HepG2 (cell line): Measurements from ENCODE around the gene CYSTM1. TPM values are rescaled to one million over a fixed set of nuclear protein-coding genes. Genes with fewer than 3 reads are reported as not detected.
A peak's percentile ranks its signal among the peaks of the same experiment; 100 is the strongest.

Experiments
- ATAC-seq: fragments of 200-7000 bp; cut with Tn5 transposase; 3 replicates; pipeline ENCODE4 v1.9.1; 2020; ENCODE audit warnings: mild to moderate bottlenecking, moderate library complexity
- BruUV-seq: library from RNA; stranded (reverse); fragments of 400-500 nt; replicated peaks from 2 replicates; lab custom pipeline; 2021; lab: Mats Ljungman, UMichigan
- CTCF ChIA-PET: fragments of 300-600 bp; formaldehyde crosslinking; extraction: SDS; loops from one replicate; lab custom pipeline; 2021; ENCODE audit warnings: low total read pairs, inconsistent platforms, low intra/inter-chr PET ratio; lab: Yijun Ruan, JAX
- POLR2A ChIA-PET: fragments of 350-600 bp; sonication (Branson Sonifier 250); formaldehyde crosslinking; loops from one replicate; lab custom pipeline; 2020; ENCODE audit warnings: antibody characterized with exemption, inconsistent platforms; lab: Yijun Ruan, JAX
- DNase-seq: peaks from one replicate; pipeline ENCODE4 v3.0.0-alpha.2; 2015; ENCODE audit warnings: low spot score
- FAIRE-seq: peaks from 3 replicates; lab custom pipeline; 2011; peaks lifted over from hg19 to GRCh38; lab: Jason Lieb, UNC
- H2AFZ ChIP-seq: one replicate; pipeline ENCODE4 v1.6.1; 2011; ENCODE audit warnings: low read length, inconsistent platforms
- H3K27ac ChIP-seq: fragments of 300-600 bp; 3 replicates; pipeline ENCODE4 v1.8.0; 2011; ENCODE audit warnings: mixed run types, mild to moderate bottlenecking, mixed read lengths, low read length, inconsistent platforms; ENCODE audit not compliant: insufficient read depth; ENCODE audit errors: extremely low read length
- H3K27me3 ChIP-seq, 2 experiments: fragments of 200-600 bp in 1 of 2; 2 replicates in 1 of 2; 3 replicates in 1 of 2; pipeline versions ENCODE4 v1.6.0 to v1.8.0; 2011; ENCODE audit warnings: low read length in 2 of 2, mild to moderate bottlenecking in 2 of 2, moderate library complexity in 2 of 2, inconsistent platforms in 1 of 2; ENCODE audit not compliant: insufficient read depth in 2 of 2, control insufficient read depth in 1 of 2
- H3K36me3 ChIP-seq, 2 experiments: fragments of 200-600 bp in 1 of 2; replicated peaks in 1 of 2; 2 replicates in 1 of 2; 3 replicates in 1 of 2; pipeline versions ENCODE4 v1.5.1 to v1.8.0; 2011; ENCODE audit warnings: low read length in 2 of 2, inconsistent platforms in 1 of 2; ENCODE audit not compliant: insufficient read depth in 2 of 2, control insufficient read depth in 1 of 2
- H3K4me1 ChIP-seq: 2 replicates; pipeline ENCODE4 v1.5.1; 2012; ENCODE audit warnings: low read length, inconsistent platforms; ENCODE audit not compliant: insufficient read depth
- H3K4me2 ChIP-seq: 2 replicates; pipeline ENCODE4 v1.6.0; 2011; ENCODE audit warnings: low read depth, low read length, inconsistent platforms
- H3K4me3 ChIP-seq, 3 experiments: fragments of 200-600 bp in 1 of 3; sonication (generic), shearing (Covaris generic) in 1 of 3; replicated peaks in 1 of 3; 2 replicates each; pipeline ENCODE4 v1.5.1; 2011 to 2016; ENCODE audit warnings: low read length in 3 of 3, inconsistent platforms in 2 of 3, low read depth in 2 of 3, mild to moderate bottlenecking in 2 of 3, control low read depth in 1 of 3, mixed read lengths in 1 of 3; ENCODE audit not compliant: insufficient read depth in 1 of 3
- H3K79me2 ChIP-seq: one replicate; pipeline ENCODE4 v1.6.1; 2011; ENCODE audit warnings: low read length, inconsistent platforms; ENCODE audit not compliant: insufficient read depth
- H3K9ac ChIP-seq: 2 replicates; pipeline ENCODE4 v1.6.0; 2011; ENCODE audit warnings: mild to moderate bottlenecking, low read depth, low read length, inconsistent platforms; ENCODE audit not compliant: insufficient read depth
- H3K9me3 ChIP-seq: 2 replicates; pipeline ENCODE4 v1.5.1; 2012; ENCODE audit warnings: mild to moderate bottlenecking, low read length
- H4K20me1 ChIP-seq: 2 replicates; pipeline ENCODE4 v1.6.0; 2011; ENCODE audit warnings: inconsistent platforms, mild to moderate bottlenecking, low read length, moderate library complexity; ENCODE audit not compliant: insufficient read depth
- ELF1 ChIP-seq: sonication (generic); formaldehyde crosslinking; IDR thresholded peaks from 2 replicates; pipeline ENCODE4 v1.4.0; 2020; ENCODE audit warnings: missing genetic modification reagents
- GPN1 ChIP-seq: sonication (generic); formaldehyde crosslinking; IDR thresholded peaks from 2 replicates; pipeline ENCODE4 v1.5.1; 2020; ENCODE audit warnings: missing genetic modification reagents, borderline replicate concordance
- HNF4A ChIP-seq: sonication (generic); formaldehyde crosslinking; IDR thresholded peaks from 2 replicates; pipeline ENCODE4 v1.4.0; 2020; ENCODE audit warnings: missing genetic modification reagents
- KDM6A ChIP-seq: IDR thresholded peaks from 2 replicates; pipeline ENCODE4 v1.6.1; 2016; ENCODE audit warnings: low read depth
- MEIS1 ChIP-seq: sonication (generic); formaldehyde crosslinking; IDR thresholded peaks from 2 replicates; pipeline ENCODE4 v1.9.0; 2021; ENCODE audit warnings: mild to moderate bottlenecking, missing genetic modification reagents, moderate library complexity, borderline replicate concordance
- MTF2 ChIP-seq: sonication (generic); formaldehyde crosslinking; IDR thresholded peaks from 2 replicates; pipeline ENCODE4 v1.5.0; 2020; ENCODE audit warnings: missing genetic modification reagents, borderline replicate concordance
- PHF5A ChIP-seq: IDR thresholded peaks from one replicate; pipeline ENCODE4 v1.6.1; 2018; ENCODE audit warnings: low read depth, missing genetic modification reagents; ENCODE audit not compliant: unreplicated experiment
- SOX6 ChIP-seq, 2 experiments: fragments of 450-650 bp in 1 of 2; sonication (generic) in 1 of 2; formaldehyde crosslinking in 1 of 2; IDR thresholded peaks; 2 replicates each; pipeline versions ENCODE4 v1.4.0 to v1.6.1; 2017 to 2020; ENCODE audit warnings: antibody characterized with exemption in 1 of 2, mild to moderate bottlenecking in 1 of 2, missing genetic modification reagents in 1 of 2
- SRSF4 ChIP-seq: fragments of 200-400 bp; formaldehyde crosslinking; IDR thresholded peaks from one replicate; pipeline ENCODE4 v1.6.1; 2018; ENCODE audit warnings: mild to moderate bottlenecking, low read depth, low read length, moderate library complexity; ENCODE audit not compliant: poor library complexity, severe bottlenecking
- TCF7L2 ChIP-seq: IDR thresholded peaks from 2 replicates; pipeline ENCODE4 v1.6.1; 2011; ENCODE audit warnings: mild to moderate bottlenecking, low read depth, low read length, moderate library complexity
- TEAD3 ChIP-seq: optimal IDR thresholded peaks from 2 replicates; pipeline ENCODE3; 2016; ENCODE audit warnings: borderline replicate concordance
- ZNF121 ChIP-seq: sonication (generic); formaldehyde crosslinking; IDR thresholded peaks from 2 replicates; pipeline ENCODE4 v1.5.0; 2020; ENCODE audit warnings: mild to moderate bottlenecking, missing genetic modification reagents
- ZNF24 ChIP-seq: fragments of 450-650 bp; IDR thresholded peaks from 2 replicates; pipeline ENCODE4 v1.6.1; 2017; ENCODE audit warnings: antibody characterized with exemption, mild to moderate bottlenecking
- ZNF317 ChIP-seq: sonication (generic); formaldehyde crosslinking; IDR thresholded peaks from 2 replicates; pipeline ENCODE4 v1.5.0; 2020; ENCODE audit warnings: mild to moderate bottlenecking, missing genetic modification reagents
- ZNF557 ChIP-seq: sonication (generic); formaldehyde crosslinking; IDR thresholded peaks from 2 replicates; pipeline ENCODE4 v1.4.0; 2020; ENCODE audit warnings: missing genetic modification reagents
- WGBS: methylation state at CpG from one replicate; pipeline ENCODE4 v1.1.6; 2017; ENCODE audit warnings: low lambda C conversion rate; 5-methylcytosine and 5-hydroxymethylcytosine counted together
- in situ Hi-C: cut with HindIII; loops from 2 replicates; pipeline ENCODE4 v1.10.0; 2017; ENCODE audit warnings: low pct_unique_long_range_greater_than_20kb; ENCODE audit not compliant: extremely low pct_ligation_motif_present
- intact Hi-C: fragments of 100-400 bp; cut with micrococcal nuclease; formaldehyde crosslinking; loops from one replicate; pipeline ENCODE4 v1.10.0; 2022; ENCODE audit not compliant: unreplicated experiment
- polyA plus RNA-seq, 8 experiments: library from polyadenylated mRNA; depleted of rRNA in 3 of 8; stranded (reverse) in 7 of 8; unstranded in 1 of 8; fragments of >200 nt; fragmentation: Illumina TruSeq in 4 of 8; extraction: Trizol in 4 of 8; gene quantifications; 2 replicates each; pipeline versions ENCODE4 v1.2.1 to v1.2.3, GENCODE V29; 2011 to 2016; ENCODE audit warnings: low read depth in 4 of 8, missing spikeins in 1 of 8, mixed read lengths in 1 of 8; ENCODE audit not compliant: insufficient read depth in 1 of 8
- total RNA-seq, 5 experiments: library from RNA; depleted of rRNA; stranded (reverse); fragments of >200 nt; fragmentation: Illumina TruSeq; extraction: Trizol; gene quantifications; 2 replicates each; pipeline ENCODE4 v1.2.3, GENCODE V29; 2016; ENCODE audit warnings: low read depth in 1 of 5
- TF ChIP-seq, protein P1 (sequence below): sonication (generic); formaldehyde crosslinking; IDR thresholded peaks from 2 replicates; pipeline ENCODE4 v1.9.0; 2021; ENCODE audit warnings: mild to moderate bottlenecking, missing genetic modification reagents
- TF ChIP-seq, protein P2 (sequence below): IDR thresholded peaks from 2 replicates; pipeline ENCODE4 v1.6.1; 2012; ENCODE audit warnings: inconsistent platforms

Gene CYSTM1
- total and polyA plus RNA-seq, 2 of the 13 experiments (the other 11 are each of a cell fraction or from before 2014, with no cell fraction given), result 40.0 to 73.4 TPM

DNA sequence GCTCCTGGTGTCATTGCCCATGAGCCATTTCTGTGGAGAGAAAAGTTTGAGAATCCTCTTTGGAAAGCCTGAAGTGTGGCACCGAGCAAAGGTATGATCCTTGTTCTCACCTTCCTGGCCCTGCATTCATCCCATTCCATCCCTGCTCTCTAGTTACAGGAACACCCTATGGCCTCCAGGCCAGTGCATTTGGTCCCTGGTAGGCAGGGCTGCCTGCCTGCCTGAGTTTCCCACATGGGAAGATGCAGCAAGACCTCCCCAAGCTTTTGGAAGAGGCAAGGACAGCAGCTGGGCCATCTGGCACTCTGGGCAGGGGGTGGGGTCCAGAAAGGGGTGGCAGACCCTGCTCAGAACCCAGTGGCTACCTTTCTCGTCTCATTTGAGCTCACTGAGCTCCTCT lies 24.8 kb upstream of the CYSTM1 start (continued):
- TF ChIP-seq, protein P1, sequence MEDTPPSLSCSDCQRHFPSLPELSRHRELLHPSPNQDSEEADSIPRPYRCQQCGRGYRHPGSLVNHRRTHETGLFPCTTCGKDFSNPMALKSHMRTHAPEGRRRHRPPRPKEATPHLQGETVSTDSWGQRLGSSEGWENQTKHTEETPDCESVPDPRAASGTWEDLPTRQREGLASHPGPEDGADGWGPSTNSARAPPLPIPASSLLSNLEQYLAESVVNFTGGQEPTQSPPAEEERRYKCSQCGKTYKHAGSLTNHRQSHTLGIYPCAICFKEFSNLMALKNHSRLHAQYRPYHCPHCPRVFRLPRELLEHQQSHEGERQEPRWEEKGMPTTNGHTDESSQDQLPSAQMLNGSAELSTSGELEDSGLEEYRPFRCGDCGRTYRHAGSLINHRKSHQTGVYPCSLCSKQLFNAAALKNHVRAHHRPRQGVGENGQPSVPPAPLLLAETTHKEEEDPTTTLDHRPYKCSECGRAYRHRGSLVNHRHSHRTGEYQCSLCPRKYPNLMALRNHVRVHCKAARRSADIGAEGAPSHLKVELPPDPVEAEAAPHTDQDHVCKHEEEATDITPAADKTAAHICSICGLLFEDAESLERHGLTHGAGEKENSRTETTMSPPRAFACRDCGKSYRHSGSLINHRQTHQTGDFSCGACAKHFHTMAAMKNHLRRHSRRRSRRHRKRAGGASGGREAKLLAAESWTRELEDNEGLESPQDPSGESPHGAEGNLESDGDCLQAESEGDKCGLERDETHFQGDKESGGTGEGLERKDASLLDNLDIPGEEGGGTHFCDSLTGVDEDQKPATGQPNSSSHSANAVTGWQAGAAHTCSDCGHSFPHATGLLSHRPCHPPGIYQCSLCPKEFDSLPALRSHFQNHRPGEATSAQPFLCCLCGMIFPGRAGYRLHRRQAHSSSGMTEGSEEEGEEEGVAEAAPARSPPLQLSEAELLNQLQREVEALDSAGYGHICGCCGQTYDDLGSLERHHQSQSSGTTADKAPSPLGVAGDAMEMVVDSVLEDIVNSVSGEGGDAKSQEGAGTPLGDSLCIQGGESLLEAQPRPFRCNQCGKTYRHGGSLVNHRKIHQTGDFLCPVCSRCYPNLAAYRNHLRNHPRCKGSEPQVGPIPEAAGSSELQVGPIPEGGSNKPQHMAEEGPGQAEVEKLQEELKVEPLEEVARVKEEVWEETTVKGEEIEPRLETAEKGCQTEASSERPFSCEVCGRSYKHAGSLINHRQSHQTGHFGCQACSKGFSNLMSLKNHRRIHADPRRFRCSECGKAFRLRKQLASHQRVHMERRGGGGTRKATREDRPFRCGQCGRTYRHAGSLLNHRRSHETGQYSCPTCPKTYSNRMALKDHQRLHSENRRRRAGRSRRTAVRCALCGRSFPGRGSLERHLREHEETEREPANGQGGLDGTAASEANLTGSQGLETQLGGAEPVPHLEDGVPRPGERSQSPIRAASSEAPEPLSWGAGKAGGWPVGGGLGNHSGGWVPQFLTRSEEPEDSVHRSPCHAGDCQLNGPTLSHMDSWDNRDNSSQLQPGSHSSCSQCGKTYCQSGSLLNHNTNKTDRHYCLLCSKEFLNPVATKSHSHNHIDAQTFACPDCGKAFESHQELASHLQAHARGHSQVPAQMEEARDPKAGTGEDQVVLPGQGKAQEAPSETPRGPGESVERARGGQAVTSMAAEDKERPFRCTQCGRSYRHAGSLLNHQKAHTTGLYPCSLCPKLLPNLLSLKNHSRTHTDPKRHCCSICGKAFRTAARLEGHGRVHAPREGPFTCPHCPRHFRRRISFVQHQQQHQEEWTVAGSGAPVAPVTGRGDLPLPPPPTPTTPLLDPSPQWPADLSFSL (CRISPR knock-in tag), result no peak
- no peak for TF ChIP-seq SRSF4
- no peak for TF ChIP-seq ZNF121 (CRISPR knock-in tag)

DNA sequence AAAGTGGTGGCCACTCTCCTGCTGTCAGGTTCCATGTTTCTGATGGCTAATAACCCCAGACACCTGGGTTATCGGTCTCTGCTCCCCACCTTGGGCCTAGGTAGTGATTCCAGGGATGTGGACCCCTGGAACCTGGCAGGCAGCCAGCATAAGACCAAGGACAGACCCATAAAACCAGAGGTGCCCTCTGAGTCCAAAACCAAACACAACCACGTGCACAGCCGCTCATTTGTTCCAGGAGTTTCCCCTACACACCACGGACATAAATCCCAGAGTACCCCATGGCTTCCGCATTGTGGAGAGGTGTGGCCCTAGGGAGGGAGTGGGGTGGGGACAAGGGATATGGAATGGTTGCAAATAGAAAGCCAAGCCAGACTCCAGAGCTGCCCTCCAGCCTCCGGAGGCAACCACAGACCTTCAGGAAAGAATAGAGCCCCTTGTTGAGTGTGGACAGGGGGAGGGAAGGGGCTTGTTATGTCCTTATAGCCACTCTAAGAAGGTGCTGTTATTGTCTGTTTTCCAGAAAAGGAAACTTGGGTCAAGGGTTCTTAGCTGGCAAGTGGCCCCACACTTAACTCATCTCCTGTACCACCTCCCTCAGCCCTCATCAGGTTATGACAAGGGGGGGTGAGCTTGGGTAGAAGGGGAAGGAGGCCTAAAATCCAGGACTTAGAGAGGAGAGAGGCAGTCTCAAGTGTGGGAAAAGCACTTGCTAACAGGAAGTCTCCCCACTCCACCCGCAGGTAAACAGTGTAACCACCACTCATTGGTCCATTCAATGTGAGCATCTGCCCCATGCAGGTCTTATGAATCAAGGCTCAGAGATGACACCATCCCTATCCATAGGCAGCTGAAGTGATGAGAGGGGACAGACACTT lies 23.6 kb upstream of the CYSTM1 start:
- ChIA-PET POLR2A (no interaction called here), CTCF (no interaction called here)
- in situ Hi-C loops, result no loop called here
- Histone ChIP-seq H4K20me1 (peaks cover 3% of the 10 kb centered on the region), H2AFZ (no peak overlapping the region), H3K4me2 (peak overlapping the region; percentile 16; the same call in 1 of the 2 replicates), H3K27ac (no peak overlapping the region), H3K27me3 (no peaks in the 10 kb centered on the region; a peak in 1 of 5 replicates), H3K36me3 (no peaks in the 10 kb centered on the region), H3K4me3 (no peak overlapping the region), H3K9me3 (no peaks in the 10 kb centered on the region), H3K79me2 (no peaks in the 10 kb centered on the region), H3K4me1 (peaks cover 23% of the 10 kb centered on the region), H3K9ac (no peak overlapping the region)
- intact Hi-C loops, result no loop called here
- ATAC-seq, result no peak; the same call in 2 of the 3 replicates
- 39% methylated on average over 6 of the region's 7 CpGs for WGBS
- TF ChIP-seq, protein P2, sequence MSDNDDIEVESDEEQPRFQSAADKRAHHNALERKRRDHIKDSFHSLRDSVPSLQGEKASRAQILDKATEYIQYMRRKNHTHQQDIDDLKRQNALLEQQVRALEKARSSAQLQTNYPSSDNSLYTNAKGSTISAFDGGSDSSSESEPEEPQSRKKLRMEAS, result peak; percentile 41; the same call in 1 of the 2 replicates
- TF ChIP-seq ZNF317 (CRISPR knock-in tag) (peak; percentile 62; the same call in 1 of the 2 replicates), GPN1 (no peak), SOX6 (IDR thresholded peaks at IDR 0.05) (no peak), SOX6 (CRISPR knock-in tag; IDR thresholded peaks at IDR 0.05) (peak; percentile 42; the same call in 1 of the 2 replicates), ZNF557 (CRISPR knock-in tag) (no peak), MEIS1 (CRISPR knock-in tag) (no peak), TCF7L2 (no peak), MTF2 (CRISPR knock-in tag) (no peak), PHF5A (CRISPR knock-in tag) (no peak), KDM6A (CRISPR knock-in tag) (no peak), ELF1 (CRISPR knock-in tag) (peak; percentile 36; the same call in 1 of the 2 replicates), TEAD3 (no peak), ZNF24 (no peak), HNF4A (0 out of 2 replicates have a peak, but pooled peaks have one; percentile 15)
- no TSS peak for BruUV-seq
- no peak for DNase-seq
- FAIRE-seq, result no peak
